ENCODE data around the gene PLEKHG1. TPM values are rescaled to one million over a fixed set of nuclear protein-coding genes. Genes with fewer than 3 reads are reported as not detected.

Gene PLEKHG1
- total RNA-seq, 1 experiment from 2014 or later, result 4.5 TPM

DNA sequence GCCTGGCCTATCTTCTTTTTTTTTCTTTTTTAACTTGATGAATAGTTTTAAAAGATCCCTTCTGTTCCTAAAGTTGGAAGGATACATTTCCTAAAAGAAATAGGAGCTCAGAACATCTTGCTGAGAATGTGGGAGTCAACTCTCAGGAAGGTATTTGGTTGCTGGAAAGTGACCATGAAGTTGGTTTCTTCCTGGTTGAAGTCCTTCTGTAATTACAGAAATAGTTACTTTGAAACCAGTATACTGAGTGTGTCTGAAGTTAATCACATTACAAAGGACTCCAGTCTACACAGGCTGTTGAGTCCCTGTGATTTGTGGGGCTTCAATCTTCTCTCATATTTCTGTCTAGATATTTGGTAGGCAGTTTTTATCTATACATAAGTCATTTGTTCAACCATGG is 9.8 kb upstream of the PLEKHG1 start:
- DNase-seq (ENCODE audit: low spot score), result no peak
- Histone ChIP-seq H3K4me3 (ENCODE audit: low read depth, low read length, poor library complexity, severe bottlenecking) (no peak overlapping the region), H3K4me1 (ENCODE audit: insufficient read depth, low read length, poor library complexity, severe bottlenecking) (no peaks in the 10 kb centered on the region), H3K9me3 (ENCODE audit: low read depth, low read length, poor library complexity, severe bottlenecking) (no peaks in the 10 kb centered on the region), H3K36me3 (ENCODE audit: insufficient read depth, low read length, poor library complexity, severe bottlenecking) (no peaks in the 10 kb centered on the region), H3K27me3 (replicated peaks; ENCODE audit: insufficient read depth, low read depth, low read length, poor library complexity) (no peaks in the 10 kb centered on the region), H3K27ac (ENCODE audit: low read depth, low read length, poor library complexity, severe bottlenecking) (no peak overlapping the region)
- intact Hi-C loops (cut with micrococcal nuclease; ENCODE audit: unreplicated experiment), result no loop called here
- BruUV-seq (replicated peaks), result no TSS peak
- POLR2A ChIA-PET (ENCODE audit: low non-redundant PET), result no interaction called here
- TF ChIP-seq CTCF (conservative IDR thresholded peaks at IDR 0.05; ENCODE audit: low read depth, low read length) (no peak), EZH2 (IDR thresholded peaks at IDR 0.05; ENCODE audit: borderline replicate concordance, low read depth, low read length, poor library complexity, severe bottlenecking) (no peak)
- CTCF ChIA-PET, result no interaction called here

- no peak for TF ChIP-seq EZH2 (IDR thresholded peaks at IDR 0.05; ENCODE audit: borderline replicate concordance, low read depth, low read length, poor library complexity, severe bottlenecking)
- no peak for TF ChIP-seq CTCF (conservative IDR thresholded peaks at IDR 0.05; ENCODE audit: low read depth, low read length)
- Histone ChIP-seq H3K27ac (ENCODE audit: low read depth, low read length, poor library complexity, severe bottlenecking) (no peak overlapping the region), H3K4me1 (ENCODE audit: insufficient read depth, low read length, poor library complexity, severe bottlenecking) (no peaks in the 10 kb centered on the region), H3K36me3 (ENCODE audit: insufficient read depth, low read length, poor library complexity, severe bottlenecking) (no peaks in the 10 kb centered on the region), H3K9me3 (ENCODE audit: low read depth, low read length, poor library complexity, severe bottlenecking) (no peaks in the 10 kb centered on the region), H3K4me3 (ENCODE audit: low read depth, low read length, poor library complexity, severe bottlenecking) (no peak overlapping the region), H3K27me3 (replicated peaks; ENCODE audit: insufficient read depth, low read depth, low read length, poor library complexity) (no peaks in the 10 kb centered on the region)
- ChIA-PET POLR2A (ENCODE audit: low non-redundant PET) (no interaction called here), CTCF (no interaction called here)
- intact Hi-C loops (cut with micrococcal nuclease; ENCODE audit: unreplicated experiment), result no loop called here
- no TSS peak for BruUV-seq (replicated peaks)
- no peak for DNase-seq (ENCODE audit: low spot score)
Observed at GRCh38 chr6:150590446-150590845, 9.2 kb upstream of the PLEKHG1 start.

DNA sequence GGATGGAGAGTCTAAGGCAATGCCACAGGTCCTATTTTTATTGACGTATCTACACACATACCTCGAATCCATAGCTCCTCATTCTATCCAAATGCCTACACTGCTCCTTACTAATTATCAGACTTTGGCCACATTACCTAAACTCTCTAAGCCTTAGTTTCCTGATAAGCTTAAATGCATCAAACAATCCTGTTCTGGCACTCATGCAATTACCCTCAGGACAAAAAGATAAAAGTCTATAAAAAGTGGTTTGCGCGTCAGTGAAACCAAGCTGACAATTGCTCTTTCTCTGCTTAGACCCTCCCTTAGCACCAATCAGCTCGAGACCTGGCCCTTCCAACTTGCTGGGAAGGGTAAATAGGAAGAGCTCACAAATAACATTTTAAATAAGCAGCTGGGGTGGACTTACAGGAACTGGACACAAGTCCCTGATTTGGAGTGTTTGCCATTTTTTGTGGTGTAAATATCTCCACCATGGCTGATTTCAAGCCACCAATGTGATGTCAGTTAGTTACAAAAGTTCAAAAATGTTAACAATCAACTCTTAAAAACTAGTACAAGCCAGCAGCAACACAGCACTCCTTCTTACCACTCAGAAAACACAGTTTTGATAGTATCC is 7.2 kb upstream of the PLEKHG1 start:
- CTCF ChIA-PET, result no interaction called here
- TF ChIP-seq EZH2 (IDR thresholded peaks at IDR 0.05; ENCODE audit: borderline replicate concordance, low read depth, low read length, poor library complexity, severe bottlenecking) (no peak), CTCF (conservative IDR thresholded peaks at IDR 0.05; ENCODE audit: low read depth, low read length) (no peak)
- BruUV-seq (replicated peaks), result no TSS peak

More for the DNA sequence above, 7.2 kb upstream of the PLEKHG1 start:
- no peaks in the 10 kb centered on the region for H3K27me3 ChIP-seq (replicated peaks; ENCODE audit: insufficient read depth, low read depth, low read length, poor library complexity)
- no peak overlapping the region for H3K27ac ChIP-seq (ENCODE audit: low read depth, low read length, poor library complexity, severe bottlenecking)
- DNase-seq (ENCODE audit: low spot score), result no peak
- H3K36me3 ChIP-seq (ENCODE audit: insufficient read depth, low read length, poor library complexity, severe bottlenecking), result no peaks in the 10 kb centered on the region
- no peak overlapping the region for H3K4me3 ChIP-seq (ENCODE audit: low read depth, low read length, poor library complexity, severe bottlenecking)
- no peaks in the 10 kb centered on the region for H3K9me3 ChIP-seq (ENCODE audit: low read depth, low read length, poor library complexity, severe bottlenecking)
- POLR2A ChIA-PET (ENCODE audit: low non-redundant PET), result no interaction called here
- no peaks in the 10 kb centered on the region for H3K4me1 ChIP-seq (ENCODE audit: insufficient read depth, low read length, poor library complexity, severe bottlenecking)
- intact Hi-C loops (cut with micrococcal nuclease; ENCODE audit: unreplicated experiment), result no loop called here
